Thyroid gland (tissue), 4 donors: ENCODE data around the gene CNDP2. TPM values are rescaled to one million over a fixed set of nuclear protein-coding genes. Genes with fewer than 3 reads are reported as not detected.

Source experiments
- DNase-seq, 2 donors: peaks; one replicate each; pipeline ENCODE4 v3.0.0-alpha.2; 2019
- H3K27ac ChIP-seq, 3 donors: fragments of 200-600 bp; sonication (generic); 1 replicate in 2 of 3; 2 replicates in 1 of 3; pipeline ENCODE4 v1.5.1; 2016 to 2019; ENCODE audit warnings: mild to moderate bottlenecking in 1 of 3, moderate library complexity in 1 of 3
- H3K27me3 ChIP-seq: fragments of 200-600 bp; sonication (generic); one replicate; pipeline ENCODE4 v1.5.1; 2019
- H3K36me3 ChIP-seq, 2 donors: fragments of 200-600 bp; sonication (generic); one replicate each; pipeline ENCODE4 v1.5.1; 2016 to 2019
- H3K4me1 ChIP-seq, 2 donors: fragments of 200-600 bp; sonication (generic); one replicate each; pipeline ENCODE4 v1.5.1; 2017 to 2019
- H3K4me3 ChIP-seq, 3 donors: fragments of 200-600 bp; sonication (generic); replicated peaks in 1 of 3; 1 replicate in 2 of 3; 2 replicates in 1 of 3; pipeline ENCODE4 v1.5.1; 2016; ENCODE audit warnings: mild to moderate bottlenecking in 1 of 3
- H3K9me3 ChIP-seq: fragments of 200-600 bp; sonication (generic); one replicate; pipeline ENCODE4 v1.5.1; 2017
- CTCF ChIP-seq, 6 experiments: fragments of 200-600 bp in 3 of 6; fragments of 450-650 bp in 3 of 6; sonication (generic) in 3 of 6; IDR thresholded peaks; one replicate each; pipeline ENCODE4 v1.5.1; 2016 to 2019; ENCODE audit warnings: antibody characterized with exemption in 6 of 6, mild to moderate bottlenecking in 2 of 6, inconsistent platforms in 1 of 6, moderate library complexity in 1 of 6
- POLR2A ChIP-seq, 2 donors: fragments of 450-650 bp; IDR thresholded peaks; one replicate each; pipeline ENCODE4 v1.6.1; 2017; ENCODE audit warnings: antibody characterized with exemption in 2 of 2, mild to moderate bottlenecking in 2 of 2, moderate library complexity in 1 of 2
- WGBS, 2 donors: methylation state at CpG; one replicate each; pipeline ENCODE4 v1.1.5; 2017; 5-methylcytosine and 5-hydroxymethylcytosine counted together
- intact Hi-C: fragments of 100-400 bp; cut with DNase I; formaldehyde crosslinking; loops from one replicate; pipeline ENCODE4 v1.15.1; 2023
- total RNA-seq, 4 donors: library from RNA; depleted of rRNA; stranded (reverse); fragments of >200 nt; gene quantifications; one replicate each; pipeline ENCODE4 v1.2.3, GENCODE V29; 2016

Gene CNDP2
- total RNA-seq, 4 donors from 2014 or later, result 249 to 437 (median 301) TPM

- no peak for DNase-seq
- 59 to 74% methylated on average over 6 to 7 of the region's 7 CpGs for WGBS, 2 donors
Measured at GRCh38 chr18:74459889-74460288, 36.3 kb upstream of the CNDP2 start.

DNA sequence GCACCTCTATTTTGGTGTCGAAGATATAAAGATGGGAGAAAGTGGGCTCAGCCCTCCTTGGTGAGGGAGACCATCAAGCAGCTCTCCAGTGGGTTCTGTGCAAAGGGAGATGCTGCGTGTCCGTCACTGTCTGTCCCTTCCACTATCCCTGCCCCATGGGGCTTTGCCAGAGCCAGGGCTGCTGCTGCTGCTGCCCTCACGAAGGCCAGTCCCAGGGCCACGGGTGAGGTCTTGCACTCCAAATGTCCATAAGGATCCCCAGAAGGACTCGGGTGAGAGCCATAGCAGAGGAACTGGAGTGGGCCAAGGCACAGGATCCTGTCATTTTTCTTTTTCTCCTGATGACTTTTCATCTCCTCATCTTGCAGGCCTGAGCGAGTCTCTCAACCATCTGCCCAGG is 35.3 kb upstream of the CNDP2 start:
- H3K27me3 ChIP-seq, result peaks cover 4% of the 10 kb centered on the region
- H3K9me3 ChIP-seq, result no peaks in the 10 kb centered on the region
- intact Hi-C loops, result no loop called here
- WGBS, 2 donors, result 88 to 94% methylated on average over 4 to 7 of the region's 7 CpGs
- H3K27ac ChIP-seq, result no peak overlapping the region
- H3K4me3 ChIP-seq, result no peak overlapping the region
- no peak for TF ChIP-seq POLR2A (IDR thresholded peaks at IDR 0.05)
- TF ChIP-seq CTCF (IDR thresholded peaks at IDR 0.05), result no peak
- no peak for DNase-seq
- H3K36me3 ChIP-seq, result no peaks in the 10 kb centered on the region
- H3K4me1 ChIP-seq, result peaks cover 8 to 9% of the 10 kb centered on the region in 2 donors

More at GRCh38 chr18:74459889-74460288, 36.3 kb upstream of the CNDP2 start:
- H3K27me3 ChIP-seq, result peaks cover 4% of the 10 kb centered on the region
- intact Hi-C loops, result no loop called here
- H3K9me3 ChIP-seq, result no peaks in the 10 kb centered on the region
- H3K36me3 ChIP-seq, result no peaks in the 10 kb centered on the region
- H3K27ac ChIP-seq, result no peak overlapping the region
- no peak overlapping the region for H3K4me3 ChIP-seq
- no peak for TF ChIP-seq POLR2A (IDR thresholded peaks at IDR 0.05)
- no peak for TF ChIP-seq CTCF (IDR thresholded peaks at IDR 0.05)
- H3K4me1 ChIP-seq, result peaks cover 8 to 9% of the 10 kb centered on the region in 2 donors

GRCh38 chr18:74463254-74463653 is 32.9 kb upstream of the CNDP2 start:
- TF ChIP-seq CTCF (IDR thresholded peaks at IDR 0.05), result no peak
- no peak for TF ChIP-seq POLR2A (IDR thresholded peaks at IDR 0.05)
- DNase-seq, result no peak
- Histone ChIP-seq H3K4me3 (no peak overlapping the region), H3K27me3 (no peaks in the 10 kb centered on the region), H3K36me3 (no peaks in the 10 kb centered on the region), H3K27ac (no peak overlapping the region), H3K9me3 (no peaks in the 10 kb centered on the region), H3K4me1 (no peaks in the 10 kb centered on the region)
- 74 to 76% methylated on average over 8 of the region's 8 CpGs for WGBS, 2 donors
- intact Hi-C loops, result no loop called here

DNA sequence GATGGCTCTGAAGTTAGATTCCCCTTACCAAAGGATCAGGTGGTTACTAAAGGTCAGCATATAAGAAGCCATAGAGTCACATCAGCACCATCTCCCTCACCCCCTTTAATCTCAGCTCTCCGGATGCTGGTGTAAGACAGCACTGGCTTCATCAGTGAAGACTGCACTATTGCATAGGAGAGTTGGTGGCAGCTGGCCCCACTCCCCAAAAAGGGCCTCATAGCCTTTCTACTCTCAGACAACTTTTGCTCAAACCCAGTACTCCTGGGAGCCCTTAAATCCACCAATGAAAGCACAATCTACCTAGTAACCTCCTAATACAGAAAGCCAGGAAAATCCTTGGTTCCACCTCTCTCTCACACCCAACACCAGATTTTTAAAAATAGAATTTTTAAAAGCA is 32.2 kb upstream of the CNDP2 start:
- H3K9me3 ChIP-seq, result no peaks in the 10 kb centered on the region
- H3K4me3 ChIP-seq, result no peak overlapping the region
- H3K4me1 ChIP-seq, result no peaks in the 10 kb centered on the region
- intact Hi-C loops, result no loop called here
- no peaks in the 10 kb centered on the region for H3K27me3 ChIP-seq
- H3K36me3 ChIP-seq, result no peaks in the 10 kb centered on the region
- DNase-seq, result no peak
- 100% methylated on average over 1 of the region's 1 CpG for WGBS, 2 donors
- TF ChIP-seq CTCF (IDR thresholded peaks at IDR 0.05) (no peak), POLR2A (IDR thresholded peaks at IDR 0.05) (no peak)
- no peak overlapping the region for H3K27ac ChIP-seq

- Histone ChIP-seq H3K4me1 (no peaks in the 10 kb centered on the region), H3K27ac (no peak overlapping the region), H3K9me3 (no peaks in the 10 kb centered on the region), H3K36me3 (no peaks in the 10 kb centered on the region), H3K4me3 (no peak overlapping the region), H3K27me3 (no peaks in the 10 kb centered on the region)
- 93% methylated on average over 4 of the region's 4 CpGs for WGBS, 2 donors
- intact Hi-C loops, result no loop called here
- DNase-seq, result no peak
- TF ChIP-seq CTCF (IDR thresholded peaks at IDR 0.05), result no peak
- no peak for TF ChIP-seq POLR2A (IDR thresholded peaks at IDR 0.05)
Measured at GRCh38 chr18:74465775-74466174, 30.4 kb upstream of the CNDP2 start.
